Fibroblast of the aortic adventitia (primary cell): Measurements from ENCODE around the gene CDC42EP3. TPM values are rescaled to one million over a fixed set of nuclear protein-coding genes. Genes with fewer than 3 reads are reported as not detected.
A peak's percentile ranks its signal among the peaks of the same experiment; 100 is the strongest.

Source experiments
- DNase-seq: peaks from one replicate; pipeline ENCODE4 v3.0.0-alpha.2; 2010; ENCODE audit warnings: low read depth
- H3K4me3 ChIP-seq: 2 replicates; pipeline ENCODE4 v1.5.1; 2011; ENCODE audit warnings: low read depth, mild to moderate bottlenecking, control low read depth, low read length, moderate library complexity
- total RNA-seq: library from RNA; depleted of rRNA; stranded (reverse); fragments of >200 nt; gene quantifications from 2 replicates; pipeline ENCODE4 v1.2.3, GENCODE V29; 2012; ENCODE audit warnings: low replicate concordance
- TF ChIP-seq, protein P1 (sequence below): IDR thresholded peaks from 2 replicates; pipeline ENCODE4 v1.5.1; 2011; ENCODE audit warnings: mild to moderate bottlenecking, low read length, control low read depth, inconsistent platforms; ENCODE audit not compliant: insufficient read depth

CDC42EP3 gene
- total RNA-seq, 1 donor, result 34.7 TPM

DNA sequence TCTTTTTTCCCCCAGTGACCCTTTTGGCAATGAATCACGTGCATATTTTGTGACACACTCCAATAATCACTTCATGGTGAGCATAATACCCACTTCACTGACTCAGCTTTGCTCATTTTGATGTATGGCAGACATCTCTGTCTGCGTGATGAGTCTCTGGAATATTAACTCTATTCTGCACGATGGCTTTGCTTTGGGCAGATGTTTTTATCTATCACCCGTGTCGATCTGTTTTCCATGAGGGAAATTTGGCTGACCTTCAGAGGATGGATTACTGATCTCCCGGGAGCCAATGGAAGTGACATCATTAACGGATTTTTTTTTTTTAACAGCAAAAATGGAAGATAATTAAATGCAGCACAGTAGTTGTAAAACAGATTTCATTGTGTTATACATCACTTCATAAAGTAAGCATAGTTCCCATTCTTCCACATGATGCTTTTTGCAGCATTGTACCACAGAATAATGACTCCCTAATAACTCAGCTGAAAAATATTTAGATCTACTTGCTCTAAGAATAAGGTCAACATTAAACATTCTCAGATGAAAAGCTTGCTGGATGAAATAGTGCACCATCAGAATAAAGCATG lies 29.8 kb downstream of the CDC42EP3 start:
- DNase-seq, result peak; percentile 70
- H3K4me3 ChIP-seq, result no peak overlapping the region
- TF ChIP-seq, protein P1, sequence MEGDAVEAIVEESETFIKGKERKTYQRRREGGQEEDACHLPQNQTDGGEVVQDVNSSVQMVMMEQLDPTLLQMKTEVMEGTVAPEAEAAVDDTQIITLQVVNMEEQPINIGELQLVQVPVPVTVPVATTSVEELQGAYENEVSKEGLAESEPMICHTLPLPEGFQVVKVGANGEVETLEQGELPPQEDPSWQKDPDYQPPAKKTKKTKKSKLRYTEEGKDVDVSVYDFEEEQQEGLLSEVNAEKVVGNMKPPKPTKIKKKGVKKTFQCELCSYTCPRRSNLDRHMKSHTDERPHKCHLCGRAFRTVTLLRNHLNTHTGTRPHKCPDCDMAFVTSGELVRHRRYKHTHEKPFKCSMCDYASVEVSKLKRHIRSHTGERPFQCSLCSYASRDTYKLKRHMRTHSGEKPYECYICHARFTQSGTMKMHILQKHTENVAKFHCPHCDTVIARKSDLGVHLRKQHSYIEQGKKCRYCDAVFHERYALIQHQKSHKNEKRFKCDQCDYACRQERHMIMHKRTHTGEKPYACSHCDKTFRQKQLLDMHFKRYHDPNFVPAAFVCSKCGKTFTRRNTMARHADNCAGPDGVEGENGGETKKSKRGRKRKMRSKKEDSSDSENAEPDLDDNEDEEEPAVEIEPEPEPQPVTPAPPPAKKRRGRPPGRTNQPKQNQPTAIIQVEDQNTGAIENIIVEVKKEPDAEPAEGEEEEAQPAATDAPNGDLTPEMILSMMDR, result no peak

DNA sequence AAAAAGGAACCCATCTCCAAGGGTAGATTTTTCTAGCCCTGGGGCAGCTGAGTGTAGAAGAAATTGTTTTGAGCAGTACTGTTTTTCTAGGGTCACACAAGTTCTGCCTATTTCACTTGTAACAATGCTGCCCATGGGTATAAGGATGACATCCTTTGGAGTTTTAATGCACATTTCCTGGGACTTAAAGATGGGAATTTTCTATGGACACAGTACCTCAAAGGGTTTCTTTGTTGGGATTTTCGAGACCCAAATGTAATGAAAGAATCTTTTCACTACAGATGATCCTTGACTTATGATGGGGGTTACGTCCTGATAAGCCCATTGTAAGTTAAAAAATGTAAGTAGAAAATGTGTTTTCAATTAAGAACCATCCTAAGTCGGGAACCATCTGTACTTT lies 31.8 kb downstream of the CDC42EP3 start:
- TF ChIP-seq, protein P1, result no peak

DNA sequence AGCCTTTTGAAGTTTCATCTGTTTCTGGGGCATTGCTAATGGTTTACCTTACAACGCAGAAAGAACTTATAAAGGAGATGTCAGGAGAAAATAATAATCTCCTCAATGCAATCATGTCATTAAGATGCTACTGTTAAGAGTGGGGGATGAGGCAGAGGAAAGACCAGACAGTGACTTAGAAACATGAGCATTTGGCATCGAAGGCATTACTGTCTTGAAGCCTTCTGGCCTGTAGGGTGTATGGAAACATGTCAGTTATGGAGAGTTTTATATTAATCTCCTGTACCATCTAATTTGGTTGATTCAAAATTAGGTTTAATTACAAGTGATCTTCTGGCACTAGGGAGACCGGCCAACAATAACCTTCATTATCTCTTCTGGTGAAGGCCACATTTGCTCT lies 32.5 kb downstream of the CDC42EP3 start:
- TF ChIP-seq, protein P1, result no peak

More for the DNA sequence above, 31.8 kb downstream of the CDC42EP3 start:
- no peak overlapping the region for H3K4me3 ChIP-seq
- DNase-seq, result no peak

DNA sequence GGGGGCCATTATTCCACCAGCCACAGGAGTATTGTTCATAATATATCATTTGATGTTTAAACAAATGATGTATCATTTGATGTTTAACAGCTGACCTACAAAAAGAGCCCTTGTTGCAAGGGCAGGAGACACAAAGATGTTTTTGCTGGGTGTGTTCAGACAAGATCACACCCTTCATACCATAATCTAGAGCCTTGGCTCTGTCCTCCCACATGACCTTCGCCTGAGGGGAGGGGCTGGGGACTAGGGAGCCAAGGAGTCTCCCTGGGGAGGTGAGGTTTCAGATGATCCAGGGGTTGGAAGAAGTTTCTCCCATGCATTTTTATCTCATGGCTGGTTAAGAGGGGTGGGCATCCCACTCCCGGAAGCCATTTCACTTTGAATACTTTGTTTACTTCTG lies 33.5 kb downstream of the CDC42EP3 start:
- H3K4me3 ChIP-seq, result no peak overlapping the region
- no peak for DNase-seq
- TF ChIP-seq, protein P1, result no peak

More for the DNA sequence above, 32.5 kb downstream of the CDC42EP3 start:
- H3K4me3 ChIP-seq, result no peak overlapping the region
- DNase-seq, result no peak

- TF ChIP-seq, protein P1, result no peak
- DNase-seq, result no peak
Measured at GRCh38 chr2:37637190-37637860, 34.1 kb downstream of the CDC42EP3 start.

GRCh38 chr2:37636381-37637066 lies 34.9 kb downstream of the CDC42EP3 start:
- H3K4me3 ChIP-seq, result no peak overlapping the region
- no peak for DNase-seq
- TF ChIP-seq, protein P1, result no peak

More at GRCh38 chr2:37637190-37637860, 34.1 kb downstream of the CDC42EP3 start:
- no peak overlapping the region for H3K4me3 ChIP-seq
